WI38 (cell line): ENCODE data around the gene CRYL1.

ENCODE experiments used
- H3K4me3 ChIP-seq: 2 replicates; pipeline ENCODE4 v1.5.1; 2011; ENCODE audit warnings: low read depth, mild to moderate bottlenecking, control low read depth, low read length
- CTCF ChIP-seq: IDR thresholded peaks from 2 replicates; pipeline ENCODE4 v1.5.1; 2012; ENCODE audit warnings: low read depth, mild to moderate bottlenecking, control low read depth, low read length

Gene CRYL1

DNA sequence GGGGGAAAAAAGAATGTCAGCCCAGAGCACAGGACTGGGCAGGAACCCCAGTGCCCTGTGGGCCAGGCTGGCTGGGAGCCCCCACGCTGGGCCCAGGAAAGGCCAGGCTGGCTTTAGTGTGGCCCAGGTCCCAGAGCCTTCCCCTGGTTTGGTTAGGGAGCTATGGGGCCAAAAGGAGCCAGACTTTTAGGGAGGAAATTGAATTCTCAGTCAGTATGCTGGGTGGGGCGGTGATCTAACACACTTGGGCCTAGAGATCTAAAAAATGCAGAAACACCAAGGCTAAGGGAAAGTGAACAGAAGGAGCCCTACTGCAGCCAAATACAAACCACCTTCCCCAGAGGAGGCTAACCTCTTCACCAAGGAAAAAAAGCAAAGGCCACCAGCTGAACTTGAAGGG, 137.5 kb downstream of the CRYL1 start:
- H3K4me3 ChIP-seq, result no peak overlapping the region
- TF ChIP-seq CTCF, result no peak

DNA sequence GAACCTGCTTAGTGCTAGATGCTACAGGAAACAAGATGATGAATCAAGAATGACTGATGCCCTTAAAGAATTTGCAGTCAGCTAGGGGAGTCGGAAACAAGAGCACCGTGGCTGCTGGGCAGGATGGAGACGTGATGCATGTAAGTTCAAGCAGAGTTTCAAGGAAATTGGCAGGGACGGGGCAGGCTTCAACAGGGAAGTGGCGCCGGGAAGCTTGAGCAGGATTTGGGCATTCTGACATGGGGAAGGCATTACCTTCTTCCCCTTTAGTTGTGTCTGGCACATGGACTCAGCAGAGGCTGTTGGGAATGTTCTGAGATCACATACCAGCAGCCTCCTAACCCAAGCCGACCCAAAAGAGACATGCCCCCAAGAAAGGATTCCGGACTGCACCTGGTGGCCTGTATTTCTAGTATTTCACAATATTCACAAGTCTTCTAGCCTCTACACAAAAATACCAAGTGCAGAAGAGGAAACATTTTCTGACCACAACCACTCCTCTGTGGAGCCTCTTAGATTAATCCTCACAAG, 138.2 kb downstream of the CRYL1 start:
- no peak overlapping the region for H3K4me3 ChIP-seq
- TF ChIP-seq CTCF, result no peak

- no peak overlapping the region for H3K4me3 ChIP-seq
- TF ChIP-seq CTCF, result no peak
Observed at GRCh38 chr13:20387006-20387405, 138.7 kb downstream of the CRYL1 start.

DNA sequence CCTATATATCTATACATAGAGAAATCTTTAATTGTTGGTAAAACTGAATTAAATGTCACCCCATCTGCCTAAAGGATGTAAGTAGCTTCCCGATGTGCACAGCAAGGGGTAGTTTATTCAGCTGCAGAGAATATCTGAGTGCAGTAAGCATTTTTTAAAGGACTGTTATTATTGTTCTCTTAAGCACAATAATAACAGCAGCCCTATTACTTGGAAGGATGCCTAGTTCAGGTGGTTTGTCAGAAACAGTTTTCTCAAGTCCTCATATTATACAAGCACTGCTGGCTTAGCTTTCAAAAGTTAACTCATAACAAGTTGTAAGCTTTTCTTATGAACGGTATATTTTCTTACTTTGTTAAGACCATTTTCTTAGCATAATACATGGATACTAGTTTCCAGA, 142.6 kb downstream of the CRYL1 start:
- no peak overlapping the region for H3K4me3 ChIP-seq
- no peak for TF ChIP-seq CTCF

DNA sequence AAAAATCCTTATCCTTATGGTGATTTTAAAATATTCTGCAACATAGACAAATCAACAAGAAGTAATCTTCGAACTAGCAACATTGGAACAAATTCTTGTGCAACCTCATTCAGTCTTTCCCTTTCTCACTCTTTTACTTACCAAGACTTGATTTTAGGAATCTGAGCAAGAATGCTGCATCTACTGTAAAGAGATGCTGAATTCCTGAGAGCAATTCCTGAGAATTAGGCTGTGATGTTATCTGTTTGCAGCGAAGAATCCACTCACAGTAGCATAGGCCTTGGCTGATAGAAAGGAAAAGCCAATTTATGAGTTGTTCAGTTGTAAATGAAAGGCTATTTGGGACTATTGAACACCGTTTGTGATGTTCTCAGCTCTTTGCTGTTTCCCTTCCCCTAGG, 144.3 kb downstream of the CRYL1 start:
- no peak overlapping the region for H3K4me3 ChIP-seq
- no peak for TF ChIP-seq CTCF

GRCh38 chr13:20378721-20379120, 146.9 kb downstream of the CRYL1 start:
- H3K4me3 ChIP-seq, result no peak overlapping the region
- TF ChIP-seq CTCF, result no peak

GRCh38 chr13:20377720-20378119, 147.9 kb downstream of the CRYL1 start:
- no peak for TF ChIP-seq CTCF
- H3K4me3 ChIP-seq, result no peak overlapping the region
